K562 (cell line): ENCODE data around the gene KIAA0825. TPM values are rescaled to one million over a fixed set of nuclear protein-coding genes. Genes with fewer than 3 reads are reported as not detected.

Experiments used
- ATAC-seq: fragments of 200-7000 bp; cut with Tn5 transposase; 3 replicates; pipeline ENCODE4 v1.9.1; 2020; ENCODE audit warnings: moderate library complexity
- BruUV-seq: library from RNA; stranded (reverse); fragments of 400-500 nt; replicated peaks from 2 replicates; lab custom pipeline; 2021; lab: Mats Ljungman, UMichigan
- CTCF ChIA-PET: fragments of 300-600 bp; formaldehyde crosslinking; extraction: SDS; loops from one replicate; lab custom pipeline; 2021; ENCODE audit warnings: low intra/inter-chr PET ratio; lab: Yijun Ruan, JAX
- POLR2A ChIA-PET: fragments of 300-600, 350-650 bp; sonication (Branson Sonifier 250); formaldehyde crosslinking; extraction: SDS; loops from one replicate; lab custom pipeline; 2021; ENCODE audit warnings: antibody characterized with exemption, inconsistent platforms; lab: Yijun Ruan, JAX
- DNase-seq, 4 experiments: peaks; one replicate each; pipeline versions ENCODE4 v3.0.0 to v3.0.0-alpha.2; 2011 to 2018; ENCODE audit warnings: low spot score in 3 of 4, mixed read lengths in 3 of 4; ENCODE audit errors: extremely low read depth in 1 of 4
- FAIRE-seq: peaks from 2 replicates; lab custom pipeline; 2011; peaks lifted over from hg19 to GRCh38; lab: Jason Lieb, UNC
- H2AFZ ChIP-seq: 2 replicates; pipeline ENCODE4 v1.6.0; 2011; ENCODE audit warnings: low read depth, low read length, control low read depth, inconsistent platforms
- H3K27ac ChIP-seq: fragments of 200-600 bp; 3 replicates; pipeline ENCODE4 v1.8.0; 2011; ENCODE audit warnings: low read depth, mild to moderate bottlenecking, control low read depth, inconsistent platforms, low read length, moderate library complexity, mixed read lengths; ENCODE audit errors: extremely low read depth
- H3K27me3 ChIP-seq, 2 experiments: fragments of 300-600 bp in 1 of 2; 2 replicates in 1 of 2; 3 replicates in 1 of 2; pipeline versions ENCODE4 v1.6.0 to v1.8.0; 2011; ENCODE audit warnings: inconsistent platforms in 2 of 2, low read length in 2 of 2, mild to moderate bottlenecking in 1 of 2, mixed read lengths in 1 of 2, moderate library complexity in 1 of 2; ENCODE audit not compliant: control insufficient read depth in 2 of 2, insufficient read depth in 2 of 2
- H3K36me3 ChIP-seq: fragments of 300-600 bp; 3 replicates; pipeline ENCODE4 v1.8.0; 2011; ENCODE audit warnings: mild to moderate bottlenecking, low read length, inconsistent platforms; ENCODE audit not compliant: control insufficient read depth, insufficient read depth
- H3K4me1 ChIP-seq, 2 experiments: fragments of 200-600 bp in 1 of 2; replicated peaks in 1 of 2; 2 replicates in 1 of 2; 3 replicates in 1 of 2; pipeline versions ENCODE4 v1.5.1 to v1.8.0; 2011; ENCODE audit warnings: inconsistent platforms in 2 of 2, low read length in 2 of 2, mild to moderate bottlenecking in 1 of 2, mixed read lengths in 1 of 2, moderate library complexity in 1 of 2; ENCODE audit not compliant: control insufficient read depth in 2 of 2, insufficient read depth in 2 of 2
- H3K4me2 ChIP-seq: 2 replicates; pipeline ENCODE4 v1.6.1; 2011; ENCODE audit warnings: low read length, control low read depth, inconsistent platforms, mixed read lengths; ENCODE audit not compliant: insufficient read depth
- H3K4me3 ChIP-seq: fragments of 200-600 bp; sonication (generic), shearing (Covaris generic); 2 replicates; pipeline ENCODE4 v1.5.1; 2016; ENCODE audit warnings: control low read depth, inconsistent platforms
- H3K79me2 ChIP-seq: fragments of 200-600 bp; 3 replicates; pipeline ENCODE4 v1.8.0; 2011; ENCODE audit warnings: low read length, inconsistent platforms; ENCODE audit not compliant: control insufficient read depth, insufficient read depth
- H3K9ac ChIP-seq, 2 experiments: 2 replicates each; pipeline versions ENCODE4 v1.6.0 to v1.6.1; 2011; ENCODE audit warnings: low read depth in 2 of 2, low read length in 2 of 2, control low read depth in 1 of 2, inconsistent platforms in 1 of 2, mild to moderate bottlenecking in 1 of 2, mixed read lengths in 1 of 2; ENCODE audit not compliant: insufficient read depth in 1 of 2
- H3K9me1 ChIP-seq: one replicate; pipeline ENCODE4 v1.6.0; 2011; ENCODE audit warnings: inconsistent platforms, mild to moderate bottlenecking, low read length, moderate library complexity; ENCODE audit not compliant: control insufficient read depth, insufficient read depth
- H3K9me3 ChIP-seq: replicated peaks from 2 replicates; pipeline ENCODE4 v1.5.1; 2011; ENCODE audit warnings: low read depth, low read length, inconsistent platforms; ENCODE audit not compliant: control insufficient read depth, insufficient read depth
- H4K20me1 ChIP-seq: replicated peaks from 2 replicates; pipeline ENCODE4 v1.6.1; 2011; ENCODE audit warnings: low read length, inconsistent platforms, mixed read lengths; ENCODE audit not compliant: control insufficient read depth, insufficient read depth
- RAD21 ChIP-seq, 2 experiments: fragments of 250-450 bp in 1 of 2; fragments of 450-650 bp in 1 of 2; sonication (Bioruptor Pico) in 1 of 2; formaldehyde crosslinking in 1 of 2; IDR thresholded peaks in 1 of 2; conservative IDR thresholded peaks in 1 of 2; 2 replicates each; pipeline versions ENCODE4 v1.4.0 to v1.8.0; 2020 to 2022; ENCODE audit warnings: mild to moderate bottlenecking in 2 of 2, moderate library complexity in 1 of 2
- RAD51 ChIP-seq: fragments of 450-650 bp; IDR thresholded peaks from 2 replicates; pipeline ENCODE4 v1.7.1; 2016; ENCODE audit warnings: low read depth, mild to moderate bottlenecking, borderline replicate concordance
- SMC3 ChIP-seq: conservative IDR thresholded peaks from 2 replicates; pipeline ENCODE4 v1.6.1; 2011; ENCODE audit warnings: low read depth, low read length, improper control_type of control experiment; ENCODE audit not compliant: insufficient read depth
- WGBS: fragments of 100-300 bp; shearing (Covaris generic); methylation state at CpG from one replicate; pipeline ENCODE4 v1.1.6; 2016; ENCODE audit warnings: low coverage, mixed read lengths; ENCODE audit not compliant: insufficient coverage; ENCODE audit errors: missing lambda C conversion rate; 5-methylcytosine and 5-hydroxymethylcytosine counted together
- in situ Hi-C: fragments of 300-500 bp; cut with MboI; formaldehyde crosslinking; loops from 4 replicates; pipeline ENCODE4 v1.15.0; 2018; ENCODE audit warnings: inconsistent platforms, mixed read lengths
- intact Hi-C: fragments of 100-400 bp; cut with micrococcal nuclease; formaldehyde crosslinking; loops from 2 replicates; pipeline ENCODE4 v1.14.2; 2022
- polyA plus RNA-seq, 8 experiments: library from polyadenylated mRNA; depleted of rRNA in 4 of 8; stranded (reverse) in 5 of 8; unstranded in 3 of 8; fragments of >200 nt; fragmentation: Nextera tagmentation in 2 of 8; fragmentation: Illumina TruSeq in 1 of 8; extraction: Ambion mirVana in 2 of 8; extraction: Trizol in 1 of 8; gene quantifications; 2 replicates each; pipeline versions ENCODE4 v1.2.1 to v1.2.3, GENCODE V29; 2011 to 2014; ENCODE audit warnings: inconsistent platforms in 1 of 8, missing spikeins in 1 of 8
- total RNA-seq, 7 experiments: library from RNA; depleted of rRNA in 6 of 7; stranded (reverse); fragments of >200 nt in 6 of 7; fragmentation: Illumina TruSeq in 2 of 7; extraction: Trizol in 2 of 7; gene quantifications; 2 replicates each; pipeline versions ENCODE4 v1.2.1 to v1.2.3, GENCODE V29; 2011 to 2021; ENCODE audit warnings: low replicate concordance in 1 of 7
- TF ChIP-seq, protein P1 (sequence below): fragments of 450-650 bp; IDR thresholded peaks from 2 replicates; pipeline ENCODE4 v1.7.0; 2016; ENCODE audit warnings: borderline replicate concordance
- TF ChIP-seq, protein P2 (sequence below), 2 experiments: fragments of 450-650 bp; formaldehyde crosslinking in 1 of 2; IDR thresholded peaks; 2 replicates each; pipeline versions ENCODE4 v1.4.0 to v1.6.1; 2014 to 2020; ENCODE audit warnings: mild to moderate bottlenecking in 2 of 2, borderline replicate concordance in 1 of 2, low read depth in 1 of 2
- TF ChIP-seq, protein P3 (sequence below), 3 experiments: IDR thresholded peaks in 2 of 3; conservative IDR thresholded peaks in 1 of 3; 2 replicates each; pipeline ENCODE4 v1.5.1; 2011 to 2012; ENCODE audit warnings: low read length in 3 of 3, mild to moderate bottlenecking in 3 of 3, control low read depth in 2 of 3, improper control_type of control experiment in 1 of 3, inconsistent platforms in 1 of 3, low read depth in 1 of 3, mixed read lengths in 1 of 3, moderate library complexity in 1 of 3; ENCODE audit not compliant: insufficient read depth in 2 of 3

The KIAA0825 gene
- total and polyA plus RNA-seq, 9 of the 15 experiments (the other 6 are each of a cell fraction or from before 2014, with no cell fraction given) = 0.05 to 0.36 (median 0.16) TPM; not detected in 1

DNA sequence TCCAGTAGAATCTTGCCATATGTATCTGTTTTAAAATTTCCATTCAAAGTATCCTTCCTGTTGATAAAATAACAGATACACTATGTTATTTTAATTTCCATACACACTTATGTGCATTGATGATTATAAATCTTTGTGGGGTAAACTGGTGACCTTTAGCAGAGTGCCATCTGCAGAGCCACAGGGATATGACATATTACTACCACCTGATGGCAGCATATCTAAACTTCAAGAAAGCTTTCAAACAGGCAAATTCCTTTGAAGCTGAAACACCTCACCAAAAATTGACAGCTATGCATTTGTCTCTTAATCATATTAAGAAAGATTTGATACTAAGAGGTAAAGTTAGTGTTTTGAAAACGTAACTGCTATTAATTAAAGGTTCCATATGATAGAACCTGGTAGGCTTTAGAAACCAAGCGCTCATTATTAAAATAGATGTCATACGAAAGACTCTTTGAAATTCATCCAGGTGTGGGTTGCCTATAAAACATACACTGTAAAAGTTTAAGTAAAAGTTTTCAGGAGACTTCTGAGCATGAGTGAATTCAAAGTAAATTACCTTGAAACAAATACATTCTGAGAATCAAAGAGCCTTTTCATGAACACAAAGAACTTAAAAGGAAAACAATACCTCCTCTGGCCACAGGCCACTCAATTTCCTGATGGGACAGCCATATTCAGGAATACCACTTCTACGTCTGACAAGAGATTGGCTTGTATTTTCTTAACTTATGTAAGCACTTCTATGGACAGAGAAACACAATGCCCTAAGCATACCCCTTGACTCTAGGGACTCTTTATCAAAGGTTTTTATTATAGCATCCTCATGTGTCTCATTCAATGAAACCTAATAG, 93.3 kb downstream of the KIAA0825 start:
- no peak overlapping the region for H3K4me2 ChIP-seq
- H3K9me1 ChIP-seq = no peaks in the 10 kb centered on the region
- H3K4me3 ChIP-seq = no peak overlapping the region
- ChIA-PET POLR2A (no interaction called here), CTCF (interaction anchor here (1.4 to 2.0 kb wide), 3 partner anchors 167 to 213 kb away, joined by 5 to 14 read pairs (median 8); no protein-coding TSS in a partner anchor)
- FAIRE-seq = peak; percentile 86
- ATAC-seq = peak; percentile 83
- in situ Hi-C loops (no loop called here), intact Hi-C loops (loop anchor here (2.0 to 5.0 kb wide), 5 partner anchors 87 to 326 kb away; no protein-coding TSS in a partner anchor)
- no peaks in the 10 kb centered on the region for H3K4me1 ChIP-seq
- H3K79me2 ChIP-seq = no peaks in the 10 kb centered on the region
- peak; percentile 15 to 45 (median 22) for DNase-seq
- H4K20me1 ChIP-seq = no peaks in the 10 kb centered on the region
- no peaks in the 10 kb centered on the region for H3K27me3 ChIP-seq
- H3K9me3 ChIP-seq = no peaks in the 10 kb centered on the region
- H3K9ac ChIP-seq = no peak overlapping the region
- BruUV-seq = no TSS peak
- no peak overlapping the region for H3K27ac ChIP-seq
- no peak overlapping the region for H2AFZ ChIP-seq
- H3K36me3 ChIP-seq = no peaks in the 10 kb centered on the region
- 27% methylated on average over 4 of the region's 4 CpGs for WGBS
- peak; percentile 73 to 78 for TF ChIP-seq RAD21 (CRISPR knock-in tag; conservative IDR thresholded peaks at IDR 0.05 in 1 of 2, IDR thresholded peaks at IDR 0.05 in 1 of 2)
- TF ChIP-seq, protein P1, sequence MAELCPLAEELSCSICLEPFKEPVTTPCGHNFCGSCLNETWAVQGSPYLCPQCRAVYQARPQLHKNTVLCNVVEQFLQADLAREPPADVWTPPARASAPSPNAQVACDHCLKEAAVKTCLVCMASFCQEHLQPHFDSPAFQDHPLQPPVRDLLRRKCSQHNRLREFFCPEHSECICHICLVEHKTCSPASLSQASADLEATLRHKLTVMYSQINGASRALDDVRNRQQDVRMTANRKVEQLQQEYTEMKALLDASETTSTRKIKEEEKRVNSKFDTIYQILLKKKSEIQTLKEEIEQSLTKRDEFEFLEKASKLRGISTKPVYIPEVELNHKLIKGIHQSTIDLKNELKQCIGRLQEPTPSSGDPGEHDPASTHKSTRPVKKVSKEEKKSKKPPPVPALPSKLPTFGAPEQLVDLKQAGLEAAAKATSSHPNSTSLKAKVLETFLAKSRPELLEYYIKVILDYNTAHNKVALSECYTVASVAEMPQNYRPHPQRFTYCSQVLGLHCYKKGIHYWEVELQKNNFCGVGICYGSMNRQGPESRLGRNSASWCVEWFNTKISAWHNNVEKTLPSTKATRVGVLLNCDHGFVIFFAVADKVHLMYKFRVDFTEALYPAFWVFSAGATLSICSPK = no peak
- TF ChIP-seq, protein P2, sequence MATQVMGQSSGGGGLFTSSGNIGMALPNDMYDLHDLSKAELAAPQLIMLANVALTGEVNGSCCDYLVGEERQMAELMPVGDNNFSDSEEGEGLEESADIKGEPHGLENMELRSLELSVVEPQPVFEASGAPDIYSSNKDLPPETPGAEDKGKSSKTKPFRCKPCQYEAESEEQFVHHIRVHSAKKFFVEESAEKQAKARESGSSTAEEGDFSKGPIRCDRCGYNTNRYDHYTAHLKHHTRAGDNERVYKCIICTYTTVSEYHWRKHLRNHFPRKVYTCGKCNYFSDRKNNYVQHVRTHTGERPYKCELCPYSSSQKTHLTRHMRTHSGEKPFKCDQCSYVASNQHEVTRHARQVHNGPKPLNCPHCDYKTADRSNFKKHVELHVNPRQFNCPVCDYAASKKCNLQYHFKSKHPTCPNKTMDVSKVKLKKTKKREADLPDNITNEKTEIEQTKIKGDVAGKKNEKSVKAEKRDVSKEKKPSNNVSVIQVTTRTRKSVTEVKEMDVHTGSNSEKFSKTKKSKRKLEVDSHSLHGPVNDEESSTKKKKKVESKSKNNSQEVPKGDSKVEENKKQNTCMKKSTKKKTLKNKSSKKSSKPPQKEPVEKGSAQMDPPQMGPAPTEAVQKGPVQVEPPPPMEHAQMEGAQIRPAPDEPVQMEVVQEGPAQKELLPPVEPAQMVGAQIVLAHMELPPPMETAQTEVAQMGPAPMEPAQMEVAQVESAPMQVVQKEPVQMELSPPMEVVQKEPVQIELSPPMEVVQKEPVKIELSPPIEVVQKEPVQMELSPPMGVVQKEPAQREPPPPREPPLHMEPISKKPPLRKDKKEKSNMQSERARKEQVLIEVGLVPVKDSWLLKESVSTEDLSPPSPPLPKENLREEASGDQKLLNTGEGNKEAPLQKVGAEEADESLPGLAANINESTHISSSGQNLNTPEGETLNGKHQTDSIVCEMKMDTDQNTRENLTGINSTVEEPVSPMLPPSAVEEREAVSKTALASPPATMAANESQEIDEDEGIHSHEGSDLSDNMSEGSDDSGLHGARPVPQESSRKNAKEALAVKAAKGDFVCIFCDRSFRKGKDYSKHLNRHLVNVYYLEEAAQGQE (IDR thresholded peaks at IDR 0.05; ENCODE audit: borderline replicate concordance) = peak; percentile 62
- TF ChIP-seq, protein P2 (CRISPR knock-in tag; IDR thresholded peaks at IDR 0.05; ENCODE audit: low read depth) = no peak
- TF ChIP-seq SMC3 = peak; percentile 45
- TF ChIP-seq, protein P3, sequence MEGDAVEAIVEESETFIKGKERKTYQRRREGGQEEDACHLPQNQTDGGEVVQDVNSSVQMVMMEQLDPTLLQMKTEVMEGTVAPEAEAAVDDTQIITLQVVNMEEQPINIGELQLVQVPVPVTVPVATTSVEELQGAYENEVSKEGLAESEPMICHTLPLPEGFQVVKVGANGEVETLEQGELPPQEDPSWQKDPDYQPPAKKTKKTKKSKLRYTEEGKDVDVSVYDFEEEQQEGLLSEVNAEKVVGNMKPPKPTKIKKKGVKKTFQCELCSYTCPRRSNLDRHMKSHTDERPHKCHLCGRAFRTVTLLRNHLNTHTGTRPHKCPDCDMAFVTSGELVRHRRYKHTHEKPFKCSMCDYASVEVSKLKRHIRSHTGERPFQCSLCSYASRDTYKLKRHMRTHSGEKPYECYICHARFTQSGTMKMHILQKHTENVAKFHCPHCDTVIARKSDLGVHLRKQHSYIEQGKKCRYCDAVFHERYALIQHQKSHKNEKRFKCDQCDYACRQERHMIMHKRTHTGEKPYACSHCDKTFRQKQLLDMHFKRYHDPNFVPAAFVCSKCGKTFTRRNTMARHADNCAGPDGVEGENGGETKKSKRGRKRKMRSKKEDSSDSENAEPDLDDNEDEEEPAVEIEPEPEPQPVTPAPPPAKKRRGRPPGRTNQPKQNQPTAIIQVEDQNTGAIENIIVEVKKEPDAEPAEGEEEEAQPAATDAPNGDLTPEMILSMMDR (IDR thresholded peaks at IDR 0.05 in 2 of 3, conservative IDR thresholded peaks at IDR 0.05 in 1 of 3; ENCODE audit: insufficient read depth in 2 of 3, low read depth in 1 of 3, low read length in 3 of 3) = peak; percentile 35 to 59 (median 57); a peak in 4 of 6 replicates
- TF ChIP-seq RAD51 = no peak
